HG03354 (cell line): Measurements from ENCODE around the gene PLD1.

Experiments used
- ATAC-seq: cut with Tn5 transposase; IDR thresholded peaks from one replicate; pipeline ENCODE4 v1.9.1; 2021; ENCODE audit warnings: mild to moderate bottlenecking; ENCODE audit not compliant: unreplicated experiment, poor library complexity, severe bottlenecking

Gene PLD1

GRCh38 chr3:171688002-171688401 lies 122.3 kb downstream of the PLD1 start:
- ATAC-seq = no peak

GRCh38 chr3:171687581-171687980 lies 122.7 kb downstream of the PLD1 start:
- ATAC-seq = no peak

GRCh38 chr3:171687064-171687463 lies 123.2 kb downstream of the PLD1 start:
- no peak for ATAC-seq

- no peak for ATAC-seq
Measured at GRCh38 chr3:171685116-171685895, 125.0 kb downstream of the PLD1 start.

- ATAC-seq = no peak
Measured at GRCh38 chr3:171684221-171684620, 126.1 kb downstream of the PLD1 start.

- ATAC-seq = no peak
Measured at GRCh38 chr3:171682743-171683142, 127.5 kb downstream of the PLD1 start.

- ATAC-seq = no peak
Measured at GRCh38 chr3:171680726-171681411, 129.4 kb downstream of the PLD1 start.

- ATAC-seq = no peak
Measured at GRCh38 chr3:171678971-171679492, 131.3 kb downstream of the PLD1 start.

- no peak for ATAC-seq
Measured at GRCh38 chr3:171677706-171678105, 132.6 kb downstream of the PLD1 start.

- no peak for ATAC-seq
Measured at GRCh38 chr3:171676601-171677175, 133.6 kb downstream of the PLD1 start.

GRCh38 chr3:171673951-171674350 lies 136.3 kb downstream of the PLD1 start:
- no peak for ATAC-seq

GRCh38 chr3:171672538-171672937 lies 137.7 kb downstream of the PLD1 start:
- no peak for ATAC-seq

- no peak for ATAC-seq
Measured at GRCh38 chr3:171672124-171672523, 138.2 kb downstream of the PLD1 start.

GRCh38 chr3:171671709-171672108 lies 138.6 kb downstream of the PLD1 start:
- ATAC-seq = no peak

- ATAC-seq = no peak
Measured at GRCh38 chr3:171666516-171666915, 143.8 kb downstream of the PLD1 start.

- ATAC-seq = no peak
Measured at GRCh38 chr3:171663805-171664204, 146.5 kb downstream of the PLD1 start.

GRCh38 chr3:171661484-171661883 lies 148.8 kb downstream of the PLD1 start:
- no peak for ATAC-seq

- ATAC-seq = no peak
Measured at GRCh38 chr3:171660188-171660587, 150.1 kb downstream of the PLD1 start.

GRCh38 chr3:171658841-171659240 lies 151.4 kb downstream of the PLD1 start:
- ATAC-seq = no peak

GRCh38 chr3:171654809-171655208 lies 155.5 kb downstream of the PLD1 start:
- no peak for ATAC-seq

- no peak for ATAC-seq
Measured at GRCh38 chr3:171654326-171654725, 156.0 kb downstream of the PLD1 start.
